SK-N-SH treated with all-trans-retinoic acid at 6 μM for 48 hours (cell line): ENCODE data around the gene SBK1.

Source experiments
- CSDC2 ChIP-seq: fragments of 250-450 bp; sonication (Bioruptor Pico); IDR thresholded peaks from 2 replicates; pipeline ENCODE4 v1.5.0; 2020; ENCODE audit warnings: mild to moderate bottlenecking, moderate library complexity
- TCF4 ChIP-seq: fragments of 250-450 bp; sonication (Bioruptor Pico); IDR thresholded peaks from 2 replicates; pipeline ENCODE4 v1.8.0; 2021; ENCODE audit warnings: mild to moderate bottlenecking, moderate library complexity, borderline replicate concordance
- TF ChIP-seq, protein P1 (sequence below): fragments of 250-450 bp; sonication (Bioruptor Pico); IDR thresholded peaks from 2 replicates; pipeline ENCODE4 v1.5.1; 2021; ENCODE audit warnings: mild to moderate bottlenecking, moderate library complexity

DNA sequence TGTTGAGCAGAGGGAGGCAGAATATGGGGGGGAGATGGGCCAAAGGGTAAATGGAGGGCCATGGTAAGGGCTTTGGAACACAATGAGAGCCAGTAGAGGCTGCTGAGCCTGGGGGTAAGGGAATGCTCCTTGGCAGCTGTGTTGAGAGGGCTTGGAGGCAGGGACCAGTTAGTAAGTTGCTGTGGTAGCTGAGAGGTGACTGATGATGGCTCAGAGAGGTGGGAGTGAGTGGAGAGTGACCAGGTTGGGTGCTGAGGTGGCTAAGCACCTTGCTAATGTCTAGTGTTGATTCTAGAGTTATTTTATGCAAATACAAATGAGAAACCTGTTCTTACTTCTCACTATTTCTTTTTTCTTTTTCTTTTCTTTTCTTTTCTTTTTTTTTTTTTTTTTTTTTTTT, 10.8 kb downstream of the SBK1 start:
- TF ChIP-seq, protein P1, sequence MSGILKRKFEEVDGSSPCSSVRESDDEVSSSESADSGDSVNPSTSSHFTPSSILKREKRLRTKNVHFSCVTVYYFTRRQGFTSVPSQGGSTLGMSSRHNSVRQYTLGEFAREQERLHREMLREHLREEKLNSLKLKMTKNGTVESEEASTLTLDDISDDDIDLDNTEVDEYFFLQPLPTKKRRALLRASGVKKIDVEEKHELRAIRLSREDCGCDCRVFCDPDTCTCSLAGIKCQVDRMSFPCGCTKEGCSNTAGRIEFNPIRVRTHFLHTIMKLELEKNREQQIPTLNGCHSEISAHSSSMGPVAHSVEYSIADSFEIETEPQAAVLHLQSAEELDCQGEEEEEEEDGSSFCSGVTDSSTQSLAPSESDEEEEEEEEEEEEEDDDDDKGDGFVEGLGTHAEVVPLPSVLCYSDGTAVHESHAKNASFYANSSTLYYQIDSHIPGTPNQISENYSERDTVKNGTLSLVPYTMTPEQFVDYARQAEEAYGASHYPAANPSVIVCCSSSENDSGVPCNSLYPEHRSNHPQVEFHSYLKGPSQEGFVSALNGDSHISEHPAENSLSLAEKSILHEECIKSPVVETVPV (CRISPR knock-in tag), result no peak
- no peak for TF ChIP-seq CSDC2 (CRISPR knock-in tag)
- no peak for TF ChIP-seq TCF4 (CRISPR knock-in tag)
